ENCODE measurements around the gene ZNF423. TPM values are rescaled to one million over a fixed set of nuclear protein-coding genes. Genes with fewer than 3 reads are reported as not detected.

Gene ZNF423
- total and polyA plus RNA-seq, 2 experiments from 2014 or later = 14.9 to 41.8 TPM

DNA sequence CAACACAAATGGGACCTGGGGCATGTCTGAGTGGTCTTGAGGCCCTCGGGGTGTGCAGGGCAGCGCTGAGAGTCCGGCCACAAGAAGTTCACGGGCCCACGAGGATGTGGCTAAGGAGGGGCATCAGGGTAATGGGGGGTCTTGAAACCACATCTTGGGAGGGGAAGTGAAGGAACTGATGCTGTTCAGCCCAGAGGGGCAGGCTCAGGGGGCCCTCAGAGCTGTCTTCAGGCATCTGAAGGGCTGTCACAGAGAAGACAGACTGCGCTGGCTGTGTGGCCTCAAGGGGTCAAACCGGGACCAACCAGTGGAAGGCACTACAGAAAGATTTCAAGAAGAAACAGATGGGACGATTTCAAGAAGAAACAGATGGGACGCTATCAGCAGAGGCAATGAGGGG, 45.1 kb downstream of the ZNF423 start (continued):
- TF ChIP-seq CTCF (conservative IDR thresholded peaks at IDR 0.05; ENCODE audit: low read depth in 2 of 2) (no peak), NANOG (IDR thresholded peaks at IDR 0.05; ENCODE audit: borderline replicate concordance) (no peak), ZNF114 (CRISPR knock-in tag; IDR thresholded peaks at IDR 0.05) (no peak), JUNB (IDR thresholded peaks at IDR 0.05; ENCODE audit: unreplicated experiment) (no peak), POLR2AphosphoS5 (IDR thresholded peaks at IDR 0.05; ENCODE audit: low read depth) (no peak)

DNA sequence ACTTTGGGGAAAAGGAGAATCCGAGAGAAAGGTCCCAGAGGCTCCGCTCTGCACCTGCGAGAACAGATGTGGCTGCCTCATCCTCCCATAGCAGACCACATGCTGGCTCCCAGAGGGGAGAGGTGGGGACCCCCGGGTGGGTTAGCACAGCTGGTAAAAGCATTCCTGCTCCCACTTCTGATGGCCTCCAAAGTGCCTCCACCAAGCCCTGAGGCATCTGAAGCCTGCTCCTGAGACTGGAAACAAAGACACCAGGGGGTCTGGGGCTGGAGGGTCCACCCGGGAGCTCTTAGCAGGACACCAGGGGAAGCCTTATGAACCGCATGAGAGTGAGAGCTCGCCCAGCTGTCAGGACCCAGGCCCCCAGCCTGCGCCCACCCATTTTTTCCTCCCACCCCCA, 46.4 kb downstream of the ZNF423 start:
- no peak overlapping the region for H3K4me3 Mint-ChIP-seq
- H3K4me1 ChIP-seq (ENCODE audit: insufficient read depth) = peaks cover 13% of the 10 kb centered on the region; the same call in 1 of the 2 replicates
- no peaks in the 10 kb centered on the region for H3K27me3 ChIP-seq (ENCODE audit: insufficient read depth)
- peaks cover 28% of the 10 kb centered on the region for H3K27me3 Mint-ChIP-seq (ENCODE audit: insufficient read depth, low read depth, poor library complexity)
- no peak overlapping the region for H3K4me3 ChIP-seq
- no peak overlapping the region for H2AFZ ChIP-seq
- H3K9me3 Mint-ChIP-seq = no peaks in the 10 kb centered on the region
- peaks cover 45% of the 10 kb centered on the region for H3K4me1 Mint-ChIP-seq
- H3K9me2 ChIP-seq (ENCODE audit: insufficient read depth) = no peaks in the 10 kb centered on the region
- no peak overlapping the region for H3K27ac Mint-ChIP-seq
- peaks cover 24% of the 10 kb centered on the region for H3K79me2 ChIP-seq (replicated peaks; ENCODE audit: insufficient read depth)
- no peaks in the 10 kb centered on the region; the same call in none of the 2 replicates for H4K20me1 ChIP-seq (replicated peaks; ENCODE audit: insufficient read depth)
- H3K36me3 Mint-ChIP-seq (ENCODE audit: low read depth) = peaks cover 6% of the 10 kb centered on the region; the same call in 1 of the 3 replicates
- no peak overlapping the region for H3K4me2 ChIP-seq
- ATAC-seq (no peak), DNase-seq (ENCODE audit: low spot score) (no peak)
- no peaks in the 10 kb centered on the region for H3K36me3 ChIP-seq (ENCODE audit: insufficient read depth)
- H3F3A ChIP-seq (replicated peaks; ENCODE audit: low read depth) = no peaks in the 10 kb centered on the region
- no peak overlapping the region for H3K27ac ChIP-seq (ENCODE audit: low read depth)
- TF ChIP-seq NANOG (IDR thresholded peaks at IDR 0.05; ENCODE audit: borderline replicate concordance) (no peak), EZH2phosphoT487 (IDR thresholded peaks at IDR 0.05; ENCODE audit: unreplicated experiment) (no peak), ZNF114 (CRISPR knock-in tag; IDR thresholded peaks at IDR 0.05) (no peak), CTCF (conservative IDR thresholded peaks at IDR 0.05; ENCODE audit: low read depth in 2 of 2) (no peak), EZH2 (IDR thresholded peaks at IDR 0.05; ENCODE audit: low read depth, unreplicated experiment) (no peak), ZNF462 (CRISPR knock-in tag; IDR thresholded peaks at IDR 0.05) (no peak), POLR2AphosphoS5 (IDR thresholded peaks at IDR 0.05; ENCODE audit: low read depth) (no peak), STAT1 (IDR thresholded peaks at IDR 0.05; ENCODE audit: unreplicated experiment) (no peak), CREB1 (CRISPR knock-in tag; IDR thresholded peaks at IDR 0.05; ENCODE audit: low read depth) (no peak)
- TF ChIP-seq, protein P1, sequence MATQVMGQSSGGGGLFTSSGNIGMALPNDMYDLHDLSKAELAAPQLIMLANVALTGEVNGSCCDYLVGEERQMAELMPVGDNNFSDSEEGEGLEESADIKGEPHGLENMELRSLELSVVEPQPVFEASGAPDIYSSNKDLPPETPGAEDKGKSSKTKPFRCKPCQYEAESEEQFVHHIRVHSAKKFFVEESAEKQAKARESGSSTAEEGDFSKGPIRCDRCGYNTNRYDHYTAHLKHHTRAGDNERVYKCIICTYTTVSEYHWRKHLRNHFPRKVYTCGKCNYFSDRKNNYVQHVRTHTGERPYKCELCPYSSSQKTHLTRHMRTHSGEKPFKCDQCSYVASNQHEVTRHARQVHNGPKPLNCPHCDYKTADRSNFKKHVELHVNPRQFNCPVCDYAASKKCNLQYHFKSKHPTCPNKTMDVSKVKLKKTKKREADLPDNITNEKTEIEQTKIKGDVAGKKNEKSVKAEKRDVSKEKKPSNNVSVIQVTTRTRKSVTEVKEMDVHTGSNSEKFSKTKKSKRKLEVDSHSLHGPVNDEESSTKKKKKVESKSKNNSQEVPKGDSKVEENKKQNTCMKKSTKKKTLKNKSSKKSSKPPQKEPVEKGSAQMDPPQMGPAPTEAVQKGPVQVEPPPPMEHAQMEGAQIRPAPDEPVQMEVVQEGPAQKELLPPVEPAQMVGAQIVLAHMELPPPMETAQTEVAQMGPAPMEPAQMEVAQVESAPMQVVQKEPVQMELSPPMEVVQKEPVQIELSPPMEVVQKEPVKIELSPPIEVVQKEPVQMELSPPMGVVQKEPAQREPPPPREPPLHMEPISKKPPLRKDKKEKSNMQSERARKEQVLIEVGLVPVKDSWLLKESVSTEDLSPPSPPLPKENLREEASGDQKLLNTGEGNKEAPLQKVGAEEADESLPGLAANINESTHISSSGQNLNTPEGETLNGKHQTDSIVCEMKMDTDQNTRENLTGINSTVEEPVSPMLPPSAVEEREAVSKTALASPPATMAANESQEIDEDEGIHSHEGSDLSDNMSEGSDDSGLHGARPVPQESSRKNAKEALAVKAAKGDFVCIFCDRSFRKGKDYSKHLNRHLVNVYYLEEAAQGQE (IDR thresholded peaks at IDR 0.05; ENCODE audit: unreplicated experiment) = no peak
